Loucy (cell line): ENCODE results near the gene FDXR.

ENCODE experiments used
- H2AFZ ChIP-seq: fragments of 200-600 bp; sonication (generic); 2 replicates; pipeline ENCODE4 v1.6.0; 2016; ENCODE audit warnings: antibody characterized with exemption, mild to moderate bottlenecking, low read length, moderate library complexity
- H3F3A ChIP-seq: fragments of 200-600 bp; 2 replicates; pipeline ENCODE4 v1.6.0; 2016; ENCODE audit warnings: antibody characterized with exemption, low read depth, mild to moderate bottlenecking
- H3K27me3 ChIP-seq: fragments of 200-600 bp; sonication (generic); 2 replicates; pipeline ENCODE4 v1.6.1; 2014; ENCODE audit warnings: low read length, mild to moderate bottlenecking; ENCODE audit not compliant: insufficient read depth, poor library complexity, severe bottlenecking
- H3K36me3 ChIP-seq: fragments of 200-600 bp; sonication (generic); 2 replicates; pipeline ENCODE4 v1.6.1; 2016; ENCODE audit warnings: low read length; ENCODE audit not compliant: insufficient read depth
- H3K4me1 ChIP-seq: fragments of 200-600 bp; sonication (generic); 2 replicates; pipeline ENCODE4 v1.5.1; 2014; ENCODE audit warnings: low read length, mild to moderate bottlenecking; ENCODE audit not compliant: insufficient read depth, poor library complexity, severe bottlenecking
- H3K4me2 ChIP-seq: fragments of 200-600 bp; sonication (generic); 2 replicates; pipeline ENCODE4 v1.6.0; 2014; ENCODE audit warnings: antibody characterized with exemption, low read length, low read depth, mild to moderate bottlenecking; ENCODE audit not compliant: poor library complexity, severe bottlenecking
- H3K4me3 ChIP-seq: fragments of 200-600 bp; sonication (generic); 2 replicates; pipeline ENCODE4 v1.5.1; 2014; ENCODE audit warnings: low read length, mild to moderate bottlenecking, mixed read lengths; ENCODE audit not compliant: poor library complexity, severe bottlenecking
- H3K79me2 ChIP-seq: fragments of 200-600 bp; sonication (generic); 2 replicates; pipeline ENCODE4 v1.6.1; 2014; ENCODE audit warnings: low read length; ENCODE audit not compliant: insufficient read depth
- H3K9ac ChIP-seq: fragments of 200-600 bp; sonication (generic); 2 replicates; pipeline ENCODE4 v1.6.0; 2014; ENCODE audit warnings: mild to moderate bottlenecking, low read depth, low read length, moderate library complexity; ENCODE audit not compliant: poor library complexity, severe bottlenecking
- H3K9me2 ChIP-seq: fragments of 200-600 bp; sonication (generic); replicated peaks from 2 replicates; pipeline ENCODE4 v1.6.1; 2016; ENCODE audit warnings: low read depth, low read length, mixed read lengths
- H3K9me3 ChIP-seq: fragments of 200-600 bp; sonication (generic); 2 replicates; pipeline ENCODE4 v1.6.1; 2014; ENCODE audit warnings: mild to moderate bottlenecking, antibody characterized with exemption, low read length, low read depth; ENCODE audit not compliant: insufficient read depth
- H4K20me1 ChIP-seq: fragments of 200-600 bp; sonication (generic); 2 replicates; pipeline ENCODE4 v1.6.0; 2014; ENCODE audit warnings: antibody characterized with exemption, low read length, mild to moderate bottlenecking; ENCODE audit not compliant: insufficient read depth, poor library complexity, severe bottlenecking
- CTCF ChIP-seq: fragments of 200-600 bp; sonication (generic); conservative IDR thresholded peaks from 2 replicates; pipeline ENCODE4 v1.5.1; 2014; ENCODE audit warnings: mild to moderate bottlenecking, antibody characterized with exemption, low read length
- EZH2phosphoT487 ChIP-seq: fragments of 200-600 bp; IDR thresholded peaks from 2 replicates; pipeline ENCODE4 v1.6.1; 2018; ENCODE audit warnings: antibody characterized with exemption, mild to moderate bottlenecking, moderate library complexity, borderline replicate concordance

The FDXR gene

GRCh38 chr17:74860229-74860871, 12.4 kb downstream of the FDXR start:
- no peak overlapping the region for H3K4me3 ChIP-seq
- H3K27me3 ChIP-seq = no peaks in the 10 kb centered on the region
- H3K9me3 ChIP-seq = no peaks in the 10 kb centered on the region
- H3F3A ChIP-seq = no peaks in the 10 kb centered on the region
- H3K9me2 ChIP-seq = no peaks in the 10 kb centered on the region
- no peaks in the 10 kb centered on the region for H3K4me1 ChIP-seq
- TF ChIP-seq EZH2phosphoT487 (no peak), CTCF (no peak)
- no peaks in the 10 kb centered on the region for H4K20me1 ChIP-seq
- H3K36me3 ChIP-seq = no peaks in the 10 kb centered on the region
- no peak overlapping the region for H2AFZ ChIP-seq
- H3K4me2 ChIP-seq = no peak overlapping the region
- H3K79me2 ChIP-seq = no peaks in the 10 kb centered on the region
- no peak overlapping the region for H3K9ac ChIP-seq

GRCh38 chr17:74859459-74860228, 13.2 kb downstream of the FDXR start, which contains the start of gene GRIN2C:
TSS of gene GRIN2C (minus strand) at chr17:74859885. CDS start at chr17:74855092, 4,793 bp downstream.
- Histone ChIP-seq H3K4me1 (no peaks in the 10 kb centered on the region), H3K9me2 (no peaks in the 10 kb centered on the region), H3K9ac (no peak within 1 kb of the TSS), H3K9me3 (no peaks in the 10 kb centered on the region), H3K36me3 (no peaks in the 10 kb centered on the region), H3K4me2 (peak within 1 kb of the TSS; percentile 4), H3K4me3 (no peak within 1 kb of the TSS), H4K20me1 (no peaks in the 10 kb centered on the region), H3F3A (no peaks in the 10 kb centered on the region), H3K79me2 (no peaks in the 10 kb centered on the region), H2AFZ (no peak within 1 kb of the TSS), H3K27me3 (no peaks in the 10 kb centered on the region)
- TF ChIP-seq EZH2phosphoT487 = no peak
- no peak for TF ChIP-seq CTCF

- Histone ChIP-seq H3K9me3 (no peaks in the 10 kb centered on the region), H3K4me2 (peak overlapping the region; percentile 4), H3F3A (no peaks in the 10 kb centered on the region), H4K20me1 (no peaks in the 10 kb centered on the region), H3K4me1 (no peaks in the 10 kb centered on the region), H3K36me3 (no peaks in the 10 kb centered on the region), H3K79me2 (no peaks in the 10 kb centered on the region), H3K4me3 (no peak overlapping the region), H2AFZ (no peak overlapping the region), H3K9ac (no peak overlapping the region), H3K27me3 (no peaks in the 10 kb centered on the region), H3K9me2 (no peaks in the 10 kb centered on the region)
- no peak for TF ChIP-seq EZH2phosphoT487
- TF ChIP-seq CTCF = no peak
Measured at GRCh38 chr17:74858672-74859458, 13.9 kb downstream of the FDXR start.
